Erythroblast (primary cell): ENCODE measurements around the gene ALDH4A1.
"Not testable (repeated sequence)": the region's sequence is repeated elsewhere in the genome, so short reads cannot be mapped to it uniquely, and the experiment has no call there.

ENCODE experiments used
- GATA1 ChIP-seq: IDR thresholded peaks from 2 replicates; pipeline ENCODE4 v1.6.1; 2011; ENCODE audit warnings: low read depth, mild to moderate bottlenecking, control low read depth, low read length, moderate library complexity
- POLR2A ChIP-seq: IDR thresholded peaks from 2 replicates; pipeline ENCODE4 v1.6.1; 2011; ENCODE audit warnings: mild to moderate bottlenecking, low read length

- not testable (repeated sequence) for TF ChIP-seq POLR2A, GATA1
These were observed 70.0 kb downstream of the ALDH4A1 start for GRCh38 chr1:18832319-18832718.
